ENCODE data around the gene C22orf23. TPM values are rescaled to one million over a fixed set of nuclear protein-coding genes. Genes with fewer than 3 reads are reported as not detected.

The C22orf23 gene
- total RNA-seq, 1 experiment from 2014 or later: 0.47 TPM

DNA sequence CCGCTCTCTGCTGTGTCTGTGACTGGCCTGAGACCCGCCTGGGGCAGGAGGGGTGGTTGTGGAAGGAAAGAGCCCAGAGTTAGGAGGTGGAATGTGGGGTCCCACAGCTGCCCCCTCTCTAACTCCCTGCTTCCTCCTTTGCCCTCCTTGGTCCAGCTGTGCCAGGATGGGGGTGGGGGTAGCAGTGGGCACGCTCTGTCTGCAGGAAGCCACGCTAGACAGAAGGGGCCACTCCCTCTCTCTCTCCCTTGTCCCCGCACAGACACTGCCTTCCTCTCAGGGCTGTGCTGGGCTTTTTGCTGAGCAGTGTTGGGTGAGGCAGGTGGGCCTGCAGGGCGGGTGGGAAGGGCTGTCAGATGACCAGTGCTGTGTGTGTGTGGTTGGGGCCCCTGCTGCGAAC lies 33.0 kb upstream of the C22orf23 start:
- no peak for DNase-seq (ENCODE audit: low read depth, low spot score)
- no TSS peak for BruUV-seq (replicated peaks)
- Histone ChIP-seq H3K9me2 (ENCODE audit: insufficient read depth) (no peaks in the 10 kb centered on the region), H3K36me3 (ENCODE audit: control insufficient read depth in 1 of 2, insufficient read depth in 2 of 2, low read length in 2 of 2) (no peaks in the 10 kb centered on the region), H2AFZ (ENCODE audit: low read depth, low read length, poor library complexity, severe bottlenecking) (no peak overlapping the region), H4K20me1 (ENCODE audit: insufficient read depth) (no peaks in the 10 kb centered on the region), H3K27ac (ENCODE audit: low read depth, low read length) (no peak overlapping the region), H3K4me2 (ENCODE audit: low read length) (no peak overlapping the region), H3K4me3 (replicated peaks in 1 of 2; ENCODE audit: low read depth in 1 of 2, low read length in 2 of 2) (no peak overlapping the region), H3K27me3 (ENCODE audit: insufficient read depth, low read length) (no peaks in the 10 kb centered on the region), H3K79me2 (ENCODE audit: insufficient read depth, low read length) (no peaks in the 10 kb centered on the region), H3K9ac (ENCODE audit: low read length) (no peak overlapping the region), H3K4me1 (ENCODE audit: control insufficient read depth in 1 of 2, insufficient read depth in 2 of 2, low read length in 2 of 2) (no peaks in the 10 kb centered on the region), H3K9me3 (ENCODE audit: control insufficient read depth in 1 of 2, insufficient read depth in 1 of 2, low read depth in 1 of 2, low read length in 2 of 2) (no peaks in the 10 kb centered on the region)
- ChIA-PET RAD21 (ENCODE audit: low non-redundant PET in 1 of 2, low total read pairs in 2 of 2, uncharacterized antibody in 2 of 2, unreplicated experiment in 2 of 2) (no interaction called here), POLR2A (no interaction called here), CTCF (no interaction called here)
- ATAC-seq: no peak
- intact Hi-C loops (cut with micrococcal nuclease): no loop called here
- TF ChIP-seq EZH2phosphoT487 (IDR thresholded peaks at IDR 0.05; ENCODE audit: borderline replicate concordance) (no peak), ZNF274 (IDR thresholded peaks at IDR 0.05; ENCODE audit: low read depth, low read length) (no peak), JUND (IDR thresholded peaks at IDR 0.05) (no peak), RAD21 (IDR thresholded peaks at IDR 0.05; ENCODE audit: low read depth) (no peak), ATF3 (IDR thresholded peaks at IDR 0.05) (no peak), SIN3A (IDR thresholded peaks at IDR 0.05; ENCODE audit: low read depth) (no peak), CBX3 (IDR thresholded peaks at IDR 0.05; ENCODE audit: low read depth) (no peak), FOSL1 (IDR thresholded peaks at IDR 0.05; ENCODE audit: low read depth) (no peak)

DNA sequence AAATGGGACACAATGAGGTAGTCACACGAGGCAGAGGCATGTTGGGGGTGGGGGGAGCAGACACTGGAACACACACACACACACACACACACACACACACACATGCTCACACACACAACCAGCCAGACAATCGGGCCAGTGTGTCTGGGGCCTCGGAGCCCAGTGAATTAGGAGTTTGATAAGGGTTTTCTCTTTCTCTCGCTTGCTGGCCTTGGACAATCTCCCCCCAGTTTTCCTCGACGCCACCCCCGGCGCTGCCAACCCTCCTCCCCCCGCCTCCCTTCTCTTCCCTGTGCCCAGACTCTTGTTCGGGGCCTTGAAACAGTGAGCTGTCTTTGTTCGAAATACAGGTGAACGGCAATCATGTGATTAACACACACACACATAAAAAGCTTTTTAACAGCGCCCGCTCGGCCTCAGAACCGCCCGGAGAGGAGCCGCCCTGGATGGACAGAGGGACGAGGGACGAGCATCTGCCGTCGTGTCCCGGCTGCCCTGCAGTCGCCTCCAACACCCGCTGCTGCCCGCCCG lies 32.4 kb upstream of the C22orf23 start:
- no peak overlapping the region for H2AFZ ChIP-seq (ENCODE audit: low read depth, low read length, poor library complexity, severe bottlenecking)
- no peak overlapping the region for H3K27ac ChIP-seq (ENCODE audit: low read depth, low read length)
- no peak overlapping the region for H3K9ac ChIP-seq (ENCODE audit: low read length)
- H4K20me1 ChIP-seq (ENCODE audit: insufficient read depth): no peaks in the 10 kb centered on the region
- no peak overlapping the region for H3K4me2 ChIP-seq (ENCODE audit: low read length)
- ChIA-PET CTCF (no interaction called here), POLR2A (no interaction called here), RAD21 (ENCODE audit: low non-redundant PET in 1 of 2, low total read pairs in 2 of 2, uncharacterized antibody in 2 of 2, unreplicated experiment in 2 of 2) (no interaction called here)
- no peaks in the 10 kb centered on the region for H3K27me3 ChIP-seq (ENCODE audit: insufficient read depth, low read length)
- no peaks in the 10 kb centered on the region for H3K9me3 ChIP-seq (ENCODE audit: control insufficient read depth in 1 of 2, insufficient read depth in 1 of 2, low read depth in 1 of 2, low read length in 2 of 2)
- no peak overlapping the region for H3K4me3 ChIP-seq (replicated peaks in 1 of 2; ENCODE audit: low read depth in 1 of 2, low read length in 2 of 2)
- no peaks in the 10 kb centered on the region for H3K36me3 ChIP-seq (ENCODE audit: control insufficient read depth in 1 of 2, insufficient read depth in 2 of 2, low read length in 2 of 2)
- DNase-seq (ENCODE audit: low read depth, low spot score): no peak
- intact Hi-C loops (cut with micrococcal nuclease): no loop called here
- no peaks in the 10 kb centered on the region for H3K79me2 ChIP-seq (ENCODE audit: insufficient read depth, low read length)
- BruUV-seq (replicated peaks): no TSS peak
- H3K9me2 ChIP-seq (ENCODE audit: insufficient read depth): no peaks in the 10 kb centered on the region
- H3K4me1 ChIP-seq (ENCODE audit: control insufficient read depth in 1 of 2, insufficient read depth in 2 of 2, low read length in 2 of 2): no peaks in the 10 kb centered on the region
- TF ChIP-seq ATF3 (IDR thresholded peaks at IDR 0.05): no peak
- no peak for TF ChIP-seq ZNF274 (IDR thresholded peaks at IDR 0.05; ENCODE audit: low read depth, low read length)
- no peak for TF ChIP-seq JUND (IDR thresholded peaks at IDR 0.05)
- TF ChIP-seq ZFX (IDR thresholded peaks at IDR 0.05): no peak
- no peak for TF ChIP-seq CTCF (IDR thresholded peaks at IDR 0.05 in 2 of 3, conservative IDR thresholded peaks at IDR 0.05 in 1 of 3; ENCODE audit: borderline replicate concordance in 1 of 3, insufficient read depth in 1 of 3, low read depth in 2 of 3, low read length in 2 of 3)
- no peak for TF ChIP-seq SRF (IDR thresholded peaks at IDR 0.05; ENCODE audit: low read depth)
- TF ChIP-seq FOSL1 (IDR thresholded peaks at IDR 0.05; ENCODE audit: low read depth): no peak
- no peak for ATAC-seq
